GM12878 (cell line): Measurements from ENCODE around the gene C14orf39. TPM values are rescaled to one million over a fixed set of nuclear protein-coding genes. Genes with fewer than 3 reads are reported as not detected.

Experiments
- ATAC-seq: fragments of 200-7000 bp; cut with Tn5 transposase; 3 replicates; pipeline ENCODE4 v1.9.1; 2020; ENCODE audit warnings: mild to moderate bottlenecking, moderate library complexity
- BruUV-seq: library from RNA; stranded (reverse); fragments of 400-500 nt; replicated peaks from 2 replicates; lab custom pipeline; 2021; lab: Mats Ljungman, UMichigan
- CTCF ChIA-PET: fragments of 300-600 bp; sonication (Branson Sonifier 250); formaldehyde crosslinking; extraction: SDS; loops from one replicate; lab custom pipeline; 2021; ENCODE audit warnings: inconsistent platforms; lab: Yijun Ruan, JAX
- POLR2A ChIA-PET: fragments of 350-600 bp; formaldehyde crosslinking; extraction: SDS; loops from one replicate; lab custom pipeline; 2021; ENCODE audit warnings: inconsistent platforms; lab: Charles Lee
- RAD21 ChIA-PET: fragments of 300-600 bp; sonication (Branson Sonifier 250); formaldehyde crosslinking; loops from one replicate; lab custom pipeline; 2023; ENCODE audit warnings: antibody characterized with exemption; ENCODE audit not compliant: unreplicated experiment; lab: Charles Lee
- SMC1A ChIA-PET: fragments of 300-600 bp; sonication (Branson Sonifier 250); formaldehyde crosslinking; loops from one replicate; lab custom pipeline; 2023; ENCODE audit not compliant: unreplicated experiment, uncharacterized antibody; lab: Charles Lee
- DNase-seq: peaks from one replicate; pipeline ENCODE4 v3.0.0-alpha.2; 2011; ENCODE audit warnings: low read depth, low spot score
- FAIRE-seq: peaks from 3 replicates; lab custom pipeline; 2011; peaks lifted over from hg19 to GRCh38; lab: Jason Lieb, UNC
- H2AFZ ChIP-seq: 2 replicates; pipeline ENCODE4 v1.6.0; 2011; ENCODE audit warnings: low read depth, low read length, control low read depth; ENCODE audit not compliant: control insufficient read depth
- H3K27ac ChIP-seq: 2 replicates; pipeline ENCODE4 v1.5.1; 2011; ENCODE audit warnings: control low read depth; ENCODE audit not compliant: control insufficient read depth, insufficient read depth
- H3K27me3 ChIP-seq, 2 experiments: replicated peaks in 1 of 2; 2 replicates each; pipeline versions ENCODE4 v1.6.0 to v1.6.1; 2011; ENCODE audit warnings: low read length in 1 of 2; ENCODE audit not compliant: control insufficient read depth in 2 of 2, insufficient read depth in 2 of 2
- H3K36me3 ChIP-seq, 2 experiments: 2 replicates each; pipeline ENCODE4 v1.5.1; 2011; ENCODE audit warnings: low read length in 1 of 2; ENCODE audit not compliant: control insufficient read depth in 2 of 2, insufficient read depth in 2 of 2
- H3K4me1 ChIP-seq: 2 replicates; pipeline ENCODE4 v1.6.1; 2011; ENCODE audit warnings: mild to moderate bottlenecking, low read length, moderate library complexity, mixed read lengths; ENCODE audit not compliant: control insufficient read depth, insufficient read depth
- H3K4me2 ChIP-seq: 2 replicates; pipeline ENCODE4 v1.6.0; 2011; ENCODE audit warnings: control low read depth; ENCODE audit not compliant: control insufficient read depth, insufficient read depth
- H3K4me3 ChIP-seq: fragments of 200-600 bp; sonication (generic); 2 replicates; pipeline ENCODE4 v1.5.1; 2016
- H3K79me2 ChIP-seq: 2 replicates; pipeline ENCODE4 v1.6.0; 2011; ENCODE audit warnings: low read length; ENCODE audit not compliant: control insufficient read depth, insufficient read depth
- H3K9ac ChIP-seq: 2 replicates; pipeline ENCODE4 v1.8.0; 2011; ENCODE audit warnings: low read length, control low read depth, mixed read lengths; ENCODE audit not compliant: control insufficient read depth, insufficient read depth
- H3K9me3 ChIP-seq: replicated peaks from 3 replicates; pipeline ENCODE4 v1.5.1; 2011; ENCODE audit warnings: mild to moderate bottlenecking, low read length; ENCODE audit not compliant: control insufficient read depth, insufficient read depth
- H4K20me1 ChIP-seq: 2 replicates; pipeline ENCODE4 v1.6.0; 2011; ENCODE audit not compliant: control insufficient read depth, insufficient read depth
- EGR1 ChIP-seq, 2 experiments: IDR thresholded peaks; 1 replicate in 1 of 2; 2 replicates in 1 of 2; pipeline ENCODE4 v1.6.1; 2011 to 2012; ENCODE audit warnings: low read depth in 2 of 2, low read length in 2 of 2, borderline replicate concordance in 1 of 2, mild to moderate bottlenecking in 1 of 2, moderate library complexity in 1 of 2
- FOXK2 ChIP-seq: fragments of 450-650 bp; IDR thresholded peaks from 2 replicates; pipeline ENCODE4 v1.6.1; 2017; ENCODE audit warnings: mild to moderate bottlenecking, moderate library complexity
- HDAC6 ChIP-seq: fragments of 200-600 bp; sonication (generic); IDR thresholded peaks from one replicate; pipeline ENCODE4 v1.8.0; 2017; ENCODE audit warnings: antibody characterized with exemption; ENCODE audit not compliant: unreplicated experiment
- NR2F1 ChIP-seq: fragments of 450-650 bp; conservative IDR thresholded peaks from 2 replicates; pipeline ENCODE4 v1.6.1; 2017; ENCODE audit warnings: mild to moderate bottlenecking
- PAX5 ChIP-seq: IDR thresholded peaks from 2 replicates; pipeline ENCODE4 v1.6.1; 2011; ENCODE audit warnings: low read depth, low read length, borderline replicate concordance
- TCF12 ChIP-seq: IDR thresholded peaks from 2 replicates; pipeline ENCODE4 v1.6.1; 2011; ENCODE audit warnings: low read depth, mild to moderate bottlenecking, low read length
- WGBS: methylation state at CpG from one replicate; pipeline ENCODE4 v1.1.6; 2016; ENCODE audit warnings: low lambda C conversion rate; ENCODE audit not compliant: insufficient replicate concordance, insufficient coverage; ENCODE audit errors: missing lambda C conversion rate; 5-methylcytosine and 5-hydroxymethylcytosine counted together
- in situ Hi-C: fragments of 300-500 bp; cut with MboI; formaldehyde crosslinking; loops from 9 replicates; pipeline ENCODE4 v1.14.3; 2018; ENCODE audit warnings: mixed read lengths
- intact Hi-C: fragments of 100-400 bp; cut with micrococcal nuclease; formaldehyde crosslinking; loops from one replicate; pipeline ENCODE4 v1.14.2; 2022; ENCODE audit not compliant: unreplicated experiment
- polyA plus RNA-seq, 11 experiments: library from polyadenylated mRNA; depleted of rRNA in 4 of 11; unstranded in 6 of 11; stranded (reverse) in 5 of 11; fragments of >200 nt; fragmentation: Nextera tagmentation in 4 of 11; fragmentation: Illumina TruSeq in 1 of 11; extraction: Ambion mirVana in 4 of 11; extraction: Trizol in 1 of 11; gene quantifications; 1 replicate in 1 of 11; 2 replicates in 10 of 11; pipeline versions ENCODE4 v1.2.1 to v1.2.3, GENCODE V29; 2011 to 2016; ENCODE audit warnings: inconsistent platforms in 2 of 11, missing spikeins in 2 of 11, low read depth in 1 of 11
- total RNA-seq, 4 experiments: library from RNA; depleted of rRNA in 3 of 4; stranded (reverse); fragments of >200 nt in 3 of 4; fragmentation: Illumina TruSeq in 1 of 4; extraction: Trizol in 1 of 4; gene quantifications; 2 replicates each; pipeline versions ENCODE4 v1.2.1 to v1.2.3, GENCODE V29; 2013 to 2021
- TF ChIP-seq, protein P1 (sequence below): IDR thresholded peaks from 2 replicates; pipeline ENCODE4 v1.6.1; 2012; ENCODE audit warnings: low read depth, low read length, improper control_type of control experiment
- TF ChIP-seq, protein P2 (sequence below): fragments of 450-650 bp; IDR thresholded peaks from 2 replicates; pipeline ENCODE4 v1.6.1; 2017; ENCODE audit warnings: low read depth, mild to moderate bottlenecking, moderate library complexity
- TF ChIP-seq, protein P3 (sequence below): fragments of 450-650 bp; IDR thresholded peaks from 2 replicates; pipeline ENCODE4 v1.6.1; 2016; ENCODE audit warnings: mild to moderate bottlenecking, moderate library complexity, borderline replicate concordance

C14orf39 gene
- total and polyA plus RNA-seq, 10 of the 15 experiments (the other 5 are each of a cell fraction or from before 2014, with no cell fraction given), result 0.24 to 0.31 TPM; not detected in 8

GRCh38 chr14:60514378-60514740, 28.5 kb upstream of the C14orf39 start:
- no peaks in the 10 kb centered on the region for H3K4me1 ChIP-seq
- H2AFZ ChIP-seq, result no peak overlapping the region
- no peak overlapping the region for H3K4me3 ChIP-seq
- BruUV-seq, result no TSS peak
- DNase-seq (no peak), FAIRE-seq (no peak), ATAC-seq (no peak)
- TF ChIP-seq EGR1 (IDR thresholded peaks at IDR 0.05; ENCODE audit: borderline replicate concordance in 1 of 2, low read depth in 2 of 2, low read length in 2 of 2) (no peak), FOXK2 (no peak), HDAC6 (no peak), PAX5 (no peak), NR2F1 (no peak), TCF12 (no peak)
- TF ChIP-seq, protein P1, sequence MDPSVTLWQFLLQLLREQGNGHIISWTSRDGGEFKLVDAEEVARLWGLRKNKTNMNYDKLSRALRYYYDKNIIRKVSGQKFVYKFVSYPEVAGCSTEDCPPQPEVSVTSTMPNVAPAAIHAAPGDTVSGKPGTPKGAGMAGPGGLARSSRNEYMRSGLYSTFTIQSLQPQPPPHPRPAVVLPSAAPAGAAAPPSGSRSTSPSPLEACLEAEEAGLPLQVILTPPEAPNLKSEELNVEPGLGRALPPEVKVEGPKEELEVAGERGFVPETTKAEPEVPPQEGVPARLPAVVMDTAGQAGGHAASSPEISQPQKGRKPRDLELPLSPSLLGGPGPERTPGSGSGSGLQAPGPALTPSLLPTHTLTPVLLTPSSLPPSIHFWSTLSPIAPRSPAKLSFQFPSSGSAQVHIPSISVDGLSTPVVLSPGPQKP, result no peak
- TF ChIP-seq, protein P2, sequence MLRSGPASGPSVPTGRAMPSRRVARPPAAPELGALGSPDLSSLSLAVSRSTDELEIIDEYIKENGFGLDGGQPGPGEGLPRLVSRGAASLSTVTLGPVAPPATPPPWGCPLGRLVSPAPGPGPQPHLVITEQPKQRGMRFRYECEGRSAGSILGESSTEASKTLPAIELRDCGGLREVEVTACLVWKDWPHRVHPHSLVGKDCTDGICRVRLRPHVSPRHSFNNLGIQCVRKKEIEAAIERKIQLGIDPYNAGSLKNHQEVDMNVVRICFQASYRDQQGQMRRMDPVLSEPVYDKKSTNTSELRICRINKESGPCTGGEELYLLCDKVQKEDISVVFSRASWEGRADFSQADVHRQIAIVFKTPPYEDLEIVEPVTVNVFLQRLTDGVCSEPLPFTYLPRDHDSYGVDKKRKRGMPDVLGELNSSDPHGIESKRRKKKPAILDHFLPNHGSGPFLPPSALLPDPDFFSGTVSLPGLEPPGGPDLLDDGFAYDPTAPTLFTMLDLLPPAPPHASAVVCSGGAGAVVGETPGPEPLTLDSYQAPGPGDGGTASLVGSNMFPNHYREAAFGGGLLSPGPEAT, result no peak
- TF ChIP-seq, protein P3, sequence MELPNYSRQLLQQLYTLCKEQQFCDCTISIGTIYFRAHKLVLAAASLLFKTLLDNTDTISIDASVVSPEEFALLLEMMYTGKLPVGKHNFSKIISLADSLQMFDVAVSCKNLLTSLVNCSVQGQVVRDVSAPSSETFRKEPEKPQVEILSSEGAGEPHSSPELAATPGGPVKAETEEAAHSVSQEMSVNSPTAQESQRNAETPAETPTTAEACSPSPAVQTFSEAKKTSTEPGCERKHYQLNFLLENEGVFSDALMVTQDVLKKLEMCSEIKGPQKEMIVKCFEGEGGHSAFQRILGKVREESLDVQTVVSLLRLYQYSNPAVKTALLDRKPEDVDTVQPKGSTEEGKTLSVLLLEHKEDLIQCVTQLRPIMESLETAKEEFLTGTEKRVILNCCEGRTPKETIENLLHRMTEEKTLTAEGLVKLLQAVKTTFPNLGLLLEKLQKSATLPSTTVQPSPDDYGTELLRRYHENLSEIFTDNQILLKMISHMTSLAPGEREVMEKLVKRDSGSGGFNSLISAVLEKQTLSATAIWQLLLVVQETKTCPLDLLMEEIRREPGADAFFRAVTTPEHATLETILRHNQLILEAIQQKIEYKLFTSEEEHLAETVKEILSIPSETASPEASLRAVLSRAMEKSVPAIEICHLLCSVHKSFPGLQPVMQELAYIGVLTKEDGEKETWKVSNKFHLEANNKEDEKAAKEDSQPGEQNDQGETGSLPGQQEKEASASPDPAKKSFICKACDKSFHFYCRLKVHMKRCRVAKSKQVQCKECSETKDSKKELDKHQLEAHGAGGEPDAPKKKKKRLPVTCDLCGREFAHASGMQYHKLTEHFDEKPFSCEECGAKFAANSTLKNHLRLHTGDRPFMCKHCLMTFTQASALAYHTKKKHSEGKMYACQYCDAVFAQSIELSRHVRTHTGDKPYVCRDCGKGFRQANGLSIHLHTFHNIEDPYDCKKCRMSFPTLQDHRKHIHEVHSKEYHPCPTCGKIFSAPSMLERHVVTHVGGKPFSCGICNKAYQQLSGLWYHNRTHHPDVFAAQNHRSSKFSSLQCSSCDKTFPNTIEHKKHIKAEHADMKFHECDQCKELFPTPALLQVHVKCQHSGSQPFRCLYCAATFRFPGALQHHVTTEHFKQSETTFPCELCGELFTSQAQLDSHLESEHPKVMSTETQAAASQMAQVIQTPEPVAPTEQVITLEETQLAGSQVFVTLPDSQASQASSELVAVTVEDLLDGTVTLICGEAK, result no peak
- ChIA-PET CTCF (interaction anchor here (0.9 to 1.4 kb wide), 3 partner anchors 12 to 165 kb away, joined by 3 read pairs; no protein-coding TSS in a partner anchor), SMC1A (interaction anchor here (0.6 kb wide), 1 partner anchor 1380 kb away, joined by 3 read pairs; no protein-coding TSS in a partner anchor), POLR2A (no interaction called here), RAD21 (no interaction called here)
- H3K36me3 ChIP-seq, result no peaks in the 10 kb centered on the region
- no peaks in the 10 kb centered on the region for H4K20me1 ChIP-seq
- H3K9me3 ChIP-seq, result no peaks in the 10 kb centered on the region; the same call in 2 of the 3 replicates
- WGBS, result 10% methylated on average over 10 of the region's 10 CpGs
- in situ Hi-C loops (no loop called here), intact Hi-C loops (no loop called here)
- no peaks in the 10 kb centered on the region for H3K79me2 ChIP-seq
- peaks cover 12 to 18% of the 10 kb centered on the region in 2 experiments for H3K27me3 ChIP-seq
- peak overlapping the region; percentile 64; the same call in 1 of the 2 replicates for H3K4me2 ChIP-seq
- no peak overlapping the region for H3K27ac ChIP-seq
- H3K9ac ChIP-seq, result no peak overlapping the region
